NCI-H1417 treated with DMSO at 0.1 percent for 48 hours (cell line): ENCODE data around the gene MYOZ3.

Experiments used
- DNase-seq: peaks from one replicate; lab custom pipeline; 2025; lab: John Stamatoyannopoulos, UW

The MYOZ3 gene

DNA sequence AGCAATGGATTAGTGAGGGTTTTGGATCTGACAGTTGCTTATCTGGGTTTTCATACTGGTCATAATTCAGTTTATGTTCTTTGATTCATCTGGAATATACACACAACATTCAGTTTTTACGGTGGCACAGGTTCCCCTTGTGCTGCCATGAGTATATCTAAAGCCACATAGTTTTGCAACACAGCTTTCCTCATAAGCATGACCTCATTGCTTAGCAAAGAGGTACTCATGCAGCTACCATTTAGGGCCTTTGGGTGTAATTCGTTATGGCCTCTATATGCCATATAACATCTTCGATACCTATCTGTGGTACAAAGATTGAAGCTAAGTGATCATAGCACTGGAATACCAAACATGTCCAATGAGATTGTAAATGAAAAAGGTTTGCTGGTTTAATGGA, 42.7 kb downstream of the MYOZ3 start:
- DNase-seq = no peak

GRCh38 chr5:150706776-150707390, 45.8 kb downstream of the MYOZ3 start:
- no peak for DNase-seq

DNA sequence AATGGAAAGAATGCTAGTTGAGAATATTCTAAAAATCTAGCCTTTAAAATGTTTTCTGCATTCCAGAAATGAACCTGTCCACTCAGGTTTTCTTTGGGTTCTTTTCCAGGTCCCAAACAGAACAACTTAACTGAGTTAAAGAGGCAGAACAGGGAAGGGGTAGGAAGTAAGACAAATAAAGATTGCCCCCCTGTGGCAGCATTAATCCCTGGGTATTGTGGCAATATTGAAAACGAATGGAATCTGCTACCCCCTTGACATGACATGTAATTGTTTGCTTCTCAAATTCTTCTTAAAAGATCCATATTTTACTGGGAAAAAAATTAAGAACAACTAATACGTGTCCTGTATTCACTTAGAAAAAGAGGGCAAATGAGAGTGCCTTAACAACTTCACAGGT, 49.1 kb downstream of the MYOZ3 start:
- no peak for DNase-seq

GRCh38 chr5:150723845-150724244, 62.8 kb downstream of the MYOZ3 start:
- no peak for DNase-seq
